ENCODE results near the gene DMTF1. TPM values are rescaled to one million over a fixed set of nuclear protein-coding genes. Genes with fewer than 3 reads are reported as not detected.
"Not testable (repeated sequence)": the region's sequence is repeated elsewhere in the genome, so short reads cannot be mapped to it uniquely, and the experiment has no call there.

DMTF1 gene
- total RNA-seq, 1 donor from 2014 or later: 38.9 TPM

DNA sequence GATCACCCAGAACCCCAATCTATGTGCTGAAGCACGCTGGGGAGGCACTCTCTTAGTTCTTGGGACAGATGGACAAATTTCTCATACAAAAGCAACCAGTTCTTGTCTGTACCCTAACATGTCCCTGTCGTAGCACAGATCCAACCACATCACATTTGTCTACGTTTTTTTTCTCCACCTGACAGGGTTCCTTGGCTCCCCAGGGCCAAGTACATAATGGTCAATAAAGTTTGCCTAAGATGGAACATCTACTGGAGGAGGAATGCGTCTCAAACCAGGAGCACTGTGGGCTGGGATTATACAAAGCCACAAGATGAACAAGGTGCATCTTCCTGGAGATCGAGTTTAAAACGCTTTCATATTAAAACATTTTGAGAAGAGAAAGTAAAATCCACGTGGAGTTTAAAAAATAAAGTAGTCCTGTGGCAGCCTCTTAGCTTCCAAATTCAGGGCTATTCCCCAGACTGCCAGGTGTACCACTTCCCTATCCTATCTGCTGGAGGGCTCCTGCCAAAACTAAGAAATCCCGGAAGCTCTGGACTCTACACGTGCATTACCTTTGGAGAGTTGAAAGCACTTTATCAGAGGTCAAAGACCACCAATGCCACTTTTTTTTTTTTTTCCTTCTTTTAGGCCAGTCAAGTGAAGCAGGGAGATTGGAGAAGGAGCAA, 65.9 kb downstream of the DMTF1 start:
- intact Hi-C loops (cut with DNase I): loop anchor here (5.0 kb wide), 2 partner anchors 161 to 286 kb away; partner anchors contain the start of gene ELAPOR2
- DNase-seq (ENCODE audit: low spot score): no peak

DNA sequence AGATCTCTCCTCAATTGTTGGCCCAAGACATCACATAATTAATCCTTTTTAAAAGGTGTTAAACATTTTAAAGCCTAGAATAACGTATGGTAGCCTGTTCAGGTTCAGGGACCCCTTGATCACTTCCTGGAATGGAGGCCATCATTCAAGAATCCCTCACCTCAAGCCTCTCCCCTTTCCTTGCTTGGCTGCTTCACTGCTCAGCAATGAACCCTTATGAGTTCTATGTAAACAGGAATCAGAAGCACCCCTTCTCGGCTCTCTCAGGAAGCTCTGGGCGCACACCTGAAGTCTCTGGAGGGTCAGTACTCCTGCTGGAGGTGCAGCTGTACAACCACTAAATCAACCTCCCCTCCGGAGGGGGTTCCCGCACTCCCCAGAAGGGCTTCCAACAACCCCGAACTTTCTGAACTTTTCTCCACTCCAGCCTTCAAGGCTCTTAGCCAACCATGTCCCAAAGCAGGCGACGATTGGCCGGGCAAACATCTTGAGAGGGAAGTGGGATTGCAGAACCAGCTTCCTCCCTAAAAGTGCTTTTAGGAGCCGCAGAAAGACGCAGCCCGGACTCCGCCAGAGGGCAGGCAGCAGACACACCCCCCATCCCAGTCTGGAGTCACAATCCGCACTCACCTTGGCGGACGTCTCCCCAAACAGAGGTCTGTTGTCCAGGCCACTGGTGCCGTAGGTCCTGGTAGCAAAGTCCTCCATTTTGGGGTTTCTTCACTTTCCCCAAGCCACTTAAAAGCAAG, 66.7 kb downstream of the DMTF1 start:
- intact Hi-C loops (cut with DNase I): loop anchor here (1.0 to 5.0 kb wide), 3 partner anchors 67 to 287 kb away; partner anchors contain the start of genes DMTF1 and ELAPOR2
- DNase-seq (ENCODE audit: low spot score): peak; percentile 78

DNA sequence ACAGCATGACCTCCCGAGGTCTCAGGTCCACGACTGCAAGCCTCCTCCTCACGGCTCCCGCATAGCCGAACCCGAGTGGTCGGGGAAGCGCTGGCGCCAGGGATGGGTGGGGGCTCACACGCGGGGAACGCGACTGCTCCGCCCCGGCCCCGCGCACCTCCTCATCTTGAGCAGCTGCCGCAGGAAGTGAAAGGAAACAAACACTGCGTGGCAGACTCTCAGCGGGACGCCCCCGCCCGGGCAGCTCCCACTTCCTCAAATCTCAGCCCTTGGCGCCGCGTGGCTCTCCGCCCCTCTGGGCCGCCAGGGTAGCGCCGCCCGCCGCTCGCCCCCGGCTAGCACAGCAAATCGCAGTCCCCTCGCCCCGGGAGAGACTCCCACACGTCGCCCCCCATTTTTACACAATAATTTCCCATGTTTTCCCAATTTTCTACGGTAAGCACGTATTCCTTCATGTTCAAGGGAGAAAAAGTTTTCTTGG, 67.3 kb downstream of the DMTF1 start, which contains the start of gene TMEM243:
Gene TMEM243 (minus strand): TSS at position 188 of the 481 bp plus-strand sequence. CDS start 229 bp downstream, outside the sequence.
- intact Hi-C loops (cut with DNase I): loop anchor here (1.0 to 5.0 kb wide), 3 partner anchors 67 to 287 kb away; partner anchors contain the start of genes DMTF1 and ELAPOR2
- peak; percentile 94 for DNase-seq (ENCODE audit: low spot score)

DNA sequence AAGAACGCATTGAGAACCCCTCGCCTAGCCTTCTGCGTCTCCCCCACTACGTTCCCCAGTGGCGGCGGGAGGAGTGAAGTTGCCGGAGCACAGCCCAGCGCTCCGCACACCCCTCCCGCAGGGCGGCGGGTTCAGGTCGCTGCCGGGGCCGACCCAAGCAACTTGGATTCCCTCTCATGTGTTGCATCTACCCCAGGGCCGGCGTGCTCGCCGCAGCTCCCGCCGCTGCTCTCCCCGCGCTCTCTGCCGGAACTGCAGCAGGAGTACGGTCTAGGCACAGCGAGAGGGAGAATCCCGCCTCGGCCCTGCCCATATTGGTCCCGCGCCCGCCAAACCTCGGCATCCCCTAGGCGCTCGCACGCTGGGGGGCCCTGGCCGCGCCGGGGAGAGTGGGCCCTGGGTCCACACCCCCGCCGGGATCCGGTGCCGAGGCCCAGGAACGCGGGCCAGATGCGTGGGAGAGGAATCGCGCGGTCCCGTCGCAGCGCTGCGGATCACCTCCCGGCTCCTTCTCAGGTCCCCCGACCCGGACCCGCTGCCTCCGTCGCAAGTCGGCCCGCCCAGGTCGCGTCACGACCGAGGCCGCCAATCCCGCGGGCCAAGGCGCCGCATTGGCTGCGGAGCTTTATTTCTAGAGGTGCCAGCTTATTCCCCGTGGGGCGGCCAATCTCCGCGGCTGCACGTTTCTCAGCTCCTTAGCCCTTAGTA, 67.9 kb downstream of the DMTF1 start:
- peak; percentile 83 for DNase-seq (ENCODE audit: low spot score)
- intact Hi-C loops (cut with DNase I): no loop called here

DNA sequence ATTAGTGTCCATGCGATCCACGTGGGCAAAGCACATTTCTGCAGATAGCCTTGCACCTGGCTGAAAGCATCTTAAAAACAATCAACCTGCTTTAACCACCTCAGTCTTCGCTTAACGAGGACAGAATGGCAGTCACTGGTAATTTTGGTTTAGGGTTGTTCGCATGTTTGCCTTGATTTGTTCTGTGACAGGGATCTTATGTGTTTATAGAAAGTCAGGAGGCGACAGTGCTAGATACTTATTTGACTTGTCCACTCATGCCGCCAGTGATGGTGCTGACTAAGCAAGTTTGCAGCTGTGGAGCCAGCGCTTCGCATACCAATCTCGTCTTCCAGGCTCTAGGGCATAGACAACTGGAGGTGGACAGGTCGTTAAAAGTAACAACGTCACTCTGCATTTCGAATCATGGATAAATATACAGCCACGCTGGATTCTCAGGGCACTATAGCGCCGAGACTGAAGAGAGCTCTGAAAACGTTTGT, 68.5 kb downstream of the DMTF1 start:
- intact Hi-C loops (cut with DNase I): no loop called here
- DNase-seq (ENCODE audit: low spot score): no peak

DNA sequence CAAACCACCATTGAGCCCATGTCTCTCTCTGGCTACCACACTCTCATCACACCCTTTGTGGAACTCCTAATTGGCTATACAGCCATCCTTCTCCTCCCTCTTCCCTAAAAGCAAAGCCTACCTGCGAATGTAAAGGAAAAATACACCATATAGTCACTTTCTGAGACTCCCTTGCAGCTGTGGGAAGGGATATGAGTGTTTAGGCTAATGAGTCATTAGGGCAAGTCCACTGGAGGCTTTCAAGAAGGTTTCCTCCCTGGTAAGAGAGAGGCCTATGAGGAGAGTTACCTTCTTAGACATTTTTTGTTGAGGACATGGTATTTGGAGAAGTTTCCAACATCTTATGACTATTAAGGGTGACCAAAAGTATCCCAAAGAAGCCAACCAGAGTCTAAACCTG, 71.4 kb downstream of the DMTF1 start:
- no peak for DNase-seq (ENCODE audit: low spot score)
- intact Hi-C loops (cut with DNase I): no loop called here

DNA sequence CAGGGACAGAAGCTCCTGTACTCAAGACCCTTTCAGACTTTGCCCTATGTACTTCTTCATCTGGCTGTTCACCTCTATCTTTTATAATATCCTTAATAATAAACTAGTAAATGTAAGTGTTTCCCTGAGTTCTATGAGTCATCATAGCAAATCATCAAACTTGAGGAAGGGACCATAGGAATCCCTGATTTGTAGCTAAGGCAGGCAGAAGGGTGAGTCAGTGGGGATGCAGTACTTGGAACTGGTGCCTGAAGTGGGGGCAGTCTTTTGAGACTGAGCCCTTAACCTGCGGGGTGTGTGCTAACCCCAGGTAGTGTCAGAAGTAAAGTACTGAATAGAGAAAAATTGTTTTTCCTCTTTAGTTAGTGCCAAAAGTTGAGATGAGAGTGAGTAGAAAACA, 73.4 kb downstream of the DMTF1 start:
- DNase-seq (ENCODE audit: low spot score): no peak
- intact Hi-C loops (cut with DNase I): no loop called here

DNA sequence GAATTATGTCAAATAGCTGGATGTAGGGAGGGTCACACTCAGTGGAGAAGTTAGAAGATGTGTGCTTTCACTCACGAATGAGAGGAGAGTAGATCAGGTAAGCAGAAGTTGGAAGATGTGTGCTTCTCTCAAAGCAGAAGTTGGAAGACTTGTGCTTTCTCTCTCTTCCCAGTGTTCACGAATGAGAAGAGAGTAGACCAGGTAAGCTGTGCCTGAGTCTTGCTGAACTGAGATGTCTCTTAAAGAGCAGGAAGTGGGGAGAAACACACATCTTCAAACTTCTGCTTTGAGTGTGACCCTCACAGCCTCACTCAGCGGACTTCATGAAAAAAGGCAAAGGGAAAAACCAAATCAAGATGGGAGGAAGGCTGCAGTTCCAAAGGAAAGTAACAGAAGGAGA, 74.2 kb downstream of the DMTF1 start:
- intact Hi-C loops (cut with DNase I): no loop called here
- DNase-seq (ENCODE audit: low spot score): no peak

DNA sequence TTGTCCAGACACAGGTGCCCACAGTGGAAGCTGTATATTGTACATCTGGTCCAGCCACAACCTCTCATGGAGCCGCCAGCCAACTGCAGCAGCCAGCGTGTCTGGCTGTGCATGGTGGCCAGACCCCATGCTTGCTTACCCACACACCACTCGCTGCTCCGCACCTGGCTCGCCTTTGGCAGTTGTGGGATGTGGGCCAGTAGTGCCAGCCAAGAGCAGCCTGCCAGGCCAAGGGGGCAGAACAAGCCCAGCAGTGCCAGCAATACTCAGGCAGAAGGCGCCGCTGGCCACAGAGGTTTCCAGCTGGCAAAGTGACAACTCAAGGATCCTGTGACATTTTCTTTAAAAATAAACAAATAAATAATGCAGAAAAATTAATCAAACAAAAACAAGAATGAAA, 79.0 kb downstream of the DMTF1 start:
- no peak for DNase-seq (ENCODE audit: low spot score)
- intact Hi-C loops (cut with DNase I): no loop called here

DNA sequence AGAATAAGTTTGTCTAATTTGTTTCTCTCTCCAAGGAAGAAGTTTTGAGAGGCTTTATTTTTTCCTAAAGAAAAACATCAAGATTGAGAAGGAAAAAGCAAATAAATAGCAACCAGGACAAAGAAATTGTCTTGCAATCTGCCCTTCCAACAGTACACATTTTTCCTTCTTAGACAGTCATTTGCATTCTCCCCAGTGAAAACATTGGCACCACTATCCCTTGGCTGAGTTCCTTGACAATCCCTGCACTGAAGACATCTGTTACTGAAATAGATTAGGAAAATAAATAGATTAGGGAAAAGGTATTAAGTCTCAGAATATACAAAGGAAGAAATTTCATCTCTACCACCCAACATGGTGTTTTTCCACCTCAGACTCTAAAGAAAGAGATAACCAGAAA, 79.5 kb downstream of the DMTF1 start:
- intact Hi-C loops (cut with DNase I): no loop called here
- DNase-seq (ENCODE audit: low spot score): no peak

DNA sequence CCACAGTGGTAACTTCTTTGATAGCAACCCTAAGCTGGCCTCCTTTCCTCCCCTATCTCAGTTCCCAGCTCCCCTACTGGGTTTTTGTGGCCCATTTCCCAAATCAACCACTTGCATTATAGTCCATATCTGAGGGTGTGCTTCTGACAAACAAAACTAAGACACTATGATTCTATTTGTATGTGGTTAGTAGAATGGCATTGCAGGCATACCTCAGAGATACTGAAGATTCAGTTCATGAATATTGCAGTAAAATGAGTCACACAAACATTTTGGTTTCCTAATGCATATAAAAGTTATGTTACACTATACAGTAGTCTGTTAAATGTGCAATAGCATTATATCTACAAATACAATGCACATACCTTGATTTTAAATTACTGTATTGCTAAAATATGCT, 82.7 kb downstream of the DMTF1 start:
- no peak for DNase-seq (ENCODE audit: low spot score)
- intact Hi-C loops (cut with DNase I): loop anchor here (5.0 kb wide), 1 partner anchor 308 kb away; no protein-coding TSS in a partner anchor

DNA sequence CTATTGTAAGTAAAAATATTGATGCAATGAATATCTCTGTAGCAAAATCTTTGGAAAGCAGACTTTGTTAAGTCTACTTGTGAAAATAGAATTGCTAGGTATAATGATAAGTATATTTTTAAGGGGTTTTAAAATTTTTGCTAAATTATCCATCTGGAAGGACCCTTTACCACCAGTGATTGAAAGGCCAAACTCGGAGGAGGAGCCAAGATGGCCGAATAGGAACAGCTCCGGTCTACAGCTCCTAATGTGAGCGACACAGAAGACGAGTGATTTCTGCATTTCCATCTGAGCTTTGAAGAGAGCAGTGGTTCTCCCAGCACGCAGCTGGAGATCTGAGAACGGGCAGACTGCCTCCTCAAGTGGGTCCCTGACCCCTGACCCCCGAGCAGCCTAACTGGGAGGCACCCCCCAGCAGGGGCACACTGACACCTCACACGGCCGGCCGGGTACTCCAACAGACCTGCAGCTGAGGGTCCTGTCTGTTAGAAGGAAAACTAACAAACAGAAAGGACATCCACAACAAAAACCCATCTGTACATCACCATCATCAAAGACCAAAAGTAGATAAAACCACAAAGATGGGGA, 86.3 kb downstream of the DMTF1 start:
- DNase-seq (ENCODE audit: low spot score): not testable (repeated sequence)
- intact Hi-C loops (cut with DNase I): loop anchor here (5.0 kb wide), 1 partner anchor 311 kb away; no protein-coding TSS in a partner anchor

DNA sequence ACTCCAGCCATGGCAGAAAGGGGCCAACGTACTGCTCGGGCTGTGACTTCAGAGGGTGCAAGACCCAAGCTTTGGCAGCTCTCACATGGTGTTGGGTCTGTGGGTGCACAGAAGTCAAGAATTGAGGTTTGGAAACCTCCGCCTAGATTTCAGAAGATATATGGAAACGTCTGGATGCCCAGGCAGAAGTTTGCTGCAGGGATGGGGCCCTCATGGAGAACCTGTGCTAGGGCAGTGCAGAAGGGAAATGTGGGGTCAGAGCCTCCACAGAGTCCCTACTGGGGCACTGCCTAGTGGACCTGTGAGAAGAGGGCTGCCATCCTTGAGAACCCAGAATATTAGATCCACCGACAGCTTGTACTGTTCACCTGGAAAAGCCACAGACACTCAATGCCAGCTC, 93.4 kb downstream of the DMTF1 start:
- DNase-seq (ENCODE audit: low spot score); intact Hi-C loops (cut with DNase I): not testable (repeated sequence)

Other genes with a start within 250 kb of the DMTF1 start
- gene ELAPOR2, start 92.8 kb upstream of the DMTF1 start, total RNA-seq: 8.9 TPM
- gene TMEM243, start 67.3 kb downstream of the DMTF1 start, total RNA-seq: 5.9 TPM
- 7.5 TPM for gene CROT, start 193.2 kb downstream of the DMTF1 start, total RNA-seq